ENCODE measurements around the gene DUSP8.
"Not testable (repeated sequence)": the region's sequence is repeated elsewhere in the genome, so short reads cannot be mapped to it uniquely, and the experiment has no call there.

The DUSP8 gene

GRCh38 chr11:1511937-1512496 lies 60.1 kb downstream of the DUSP8 start:
- DNase-seq = no peak

GRCh38 chr11:1510928-1511327 lies 61.1 kb downstream of the DUSP8 start:
- no peak for DNase-seq

- DNase-seq = not testable (repeated sequence)
These were observed 61.7 kb downstream of the DUSP8 start for GRCh38 chr11:1510351-1510750.

- no peak for DNase-seq
These were observed 62.3 kb downstream of the DUSP8 start for GRCh38 chr11:1509626-1510255.

GRCh38 chr11:1508986-1509385 lies 63.1 kb downstream of the DUSP8 start:
- DNase-seq = no peak

GRCh38 chr11:1508491-1508891 lies 63.6 kb downstream of the DUSP8 start:
- no peak for DNase-seq

GRCh38 chr11:1507381-1508140 lies 64.5 kb downstream of the DUSP8 start:
- no peak for DNase-seq

GRCh38 chr11:1506981-1507380 lies 65.1 kb downstream of the DUSP8 start:
- no peak for DNase-seq

- no peak for DNase-seq
These were observed 66.6 kb downstream of the DUSP8 start for GRCh38 chr11:1505480-1505879.

GRCh38 chr11:1504581-1505290 lies 67.3 kb downstream of the DUSP8 start:
- no peak for DNase-seq

GRCh38 chr11:1504138-1504537 lies 67.9 kb downstream of the DUSP8 start:
- DNase-seq = no peak
